ENCODE results near the gene PSMC3.

Gene PSMC3

DNA sequence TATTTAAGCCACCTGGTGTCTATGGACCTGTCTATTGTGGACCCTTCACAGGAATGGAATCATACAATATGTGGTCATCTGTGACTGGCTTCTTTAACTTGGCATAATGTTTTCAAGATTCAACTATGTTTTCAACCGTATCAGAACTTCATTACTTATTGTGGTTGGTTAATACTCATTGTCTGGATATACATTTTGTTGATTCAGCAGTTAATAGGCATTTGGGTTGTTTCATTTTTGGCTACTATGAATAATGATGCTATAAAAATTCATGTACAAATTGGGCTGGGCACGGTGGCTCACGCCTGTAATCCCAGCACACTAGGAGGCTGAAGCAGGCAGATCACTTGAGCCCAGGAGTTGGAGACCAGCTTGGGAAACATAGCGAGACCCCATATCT, 25.2 kb upstream of the PSMC3 start:
- TF ChIP-seq GATA2 (IDR thresholded peaks at IDR 0.05; ENCODE audit: low read depth, low read length) (no peak), GATA3 (IDR thresholded peaks at IDR 0.05; ENCODE audit: low read depth, low read length) (no peak)

DNA sequence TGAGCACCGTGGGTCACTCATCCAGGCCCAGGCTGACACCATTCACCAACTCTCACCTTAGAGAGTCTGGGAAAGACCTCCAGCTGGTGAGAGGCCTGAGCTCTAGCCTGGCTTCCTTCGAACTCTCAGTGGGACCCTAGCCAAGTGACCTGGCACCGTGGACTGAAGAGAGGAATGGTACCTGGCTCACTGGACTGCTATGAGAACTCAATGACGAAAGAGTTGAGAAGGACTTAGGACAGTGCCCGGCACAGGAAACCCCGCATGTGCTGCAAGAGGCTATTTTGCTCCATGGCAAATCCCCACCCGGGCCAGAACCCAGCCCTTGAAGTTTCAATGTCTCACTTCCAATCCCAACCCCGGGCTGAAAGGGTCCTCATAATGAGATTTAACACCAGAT, 23.3 kb upstream of the PSMC3 start:
- TF ChIP-seq GATA2 (IDR thresholded peaks at IDR 0.05; ENCODE audit: low read depth, low read length) (no peak), GATA3 (IDR thresholded peaks at IDR 0.05; ENCODE audit: low read depth, low read length) (no peak)

- TF ChIP-seq GATA2 (IDR thresholded peaks at IDR 0.05; ENCODE audit: low read depth, low read length) = no peak
- no peak for TF ChIP-seq GATA3 (IDR thresholded peaks at IDR 0.05; ENCODE audit: low read depth, low read length)
Observed at GRCh38 chr11:47448566-47449427, 22.6 kb upstream of the PSMC3 start, which contains the start of gene RAPSN. TSS of gene RAPSN (minus strand) at chr11:47449136. CDS start at chr11:47448964, 172 bp downstream.

DNA sequence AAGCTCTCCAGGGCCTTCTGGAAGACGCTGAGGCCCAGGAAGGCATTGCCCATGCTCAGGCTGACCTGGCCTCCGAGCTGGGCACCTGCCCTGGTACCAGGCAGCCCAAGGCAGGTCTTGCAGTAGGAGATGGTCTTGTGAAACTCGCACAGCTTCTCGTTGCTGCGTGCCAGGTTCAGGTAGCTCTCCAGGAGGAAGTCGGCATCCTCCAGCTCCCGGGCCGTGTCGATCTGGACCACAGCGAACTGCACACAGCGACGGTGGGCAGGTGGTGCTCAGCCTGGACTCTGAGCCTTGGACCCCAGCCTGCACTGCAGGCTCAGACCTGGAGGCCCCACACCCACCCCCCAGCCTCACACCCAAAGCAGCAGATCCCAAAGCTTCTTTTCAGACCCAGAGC, 21.7 kb upstream of the PSMC3 start:
- TF ChIP-seq GATA3 (IDR thresholded peaks at IDR 0.05; ENCODE audit: low read depth, low read length) (no peak), GATA2 (IDR thresholded peaks at IDR 0.05; ENCODE audit: low read depth, low read length) (no peak)

DNA sequence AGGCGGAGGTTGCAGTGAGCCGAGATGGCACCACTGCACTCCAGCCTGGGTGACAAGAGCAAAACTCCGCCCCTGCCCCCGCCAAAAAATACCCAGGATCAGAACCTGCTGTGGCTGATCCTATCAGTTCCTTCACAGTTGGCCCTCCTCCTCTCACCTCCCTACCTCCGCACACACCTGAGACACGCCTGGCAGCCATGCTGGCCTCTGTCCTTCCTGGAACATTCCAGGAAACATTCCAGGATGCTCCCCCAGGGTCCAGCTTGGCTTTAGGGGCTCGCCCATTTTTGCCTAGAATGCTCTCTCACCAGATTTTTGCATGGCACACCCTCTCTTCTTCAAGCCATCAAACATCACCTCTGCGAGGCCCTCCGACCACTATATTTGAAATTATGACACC, 20.6 kb upstream of the PSMC3 start:
- TF ChIP-seq GATA3 (IDR thresholded peaks at IDR 0.05; ENCODE audit: low read depth, low read length) (no peak), GATA2 (IDR thresholded peaks at IDR 0.05; ENCODE audit: low read depth, low read length) (no peak)

GRCh38 chr11:47445840-47446239, 19.6 kb upstream of the PSMC3 start:
- TF ChIP-seq GATA3 (IDR thresholded peaks at IDR 0.05; ENCODE audit: low read depth, low read length) = no peak
- TF ChIP-seq GATA2 (IDR thresholded peaks at IDR 0.05; ENCODE audit: low read depth, low read length) = no peak

DNA sequence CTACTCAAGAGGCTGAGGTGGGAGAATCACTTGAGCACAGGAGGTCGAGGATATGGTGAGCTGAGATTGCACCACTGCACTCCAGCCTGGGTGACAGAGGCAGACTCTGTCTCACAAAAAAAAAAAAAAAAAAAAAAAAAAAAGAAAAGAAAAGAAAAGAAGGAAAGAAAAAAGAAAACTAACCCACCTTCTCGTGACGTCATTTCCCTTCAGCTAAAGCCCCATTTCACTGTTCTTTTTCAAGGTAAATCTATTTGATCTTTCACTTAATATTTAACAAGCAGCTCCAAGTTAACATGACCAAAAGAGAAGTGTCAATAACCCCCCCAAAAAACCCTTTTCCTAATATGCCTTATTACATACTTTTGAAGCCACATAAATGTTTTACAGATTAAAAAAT, 17.6 kb upstream of the PSMC3 start:
- TF ChIP-seq GATA3 (IDR thresholded peaks at IDR 0.05; ENCODE audit: low read depth, low read length) (no peak), GATA2 (IDR thresholded peaks at IDR 0.05; ENCODE audit: low read depth, low read length) (no peak)

DNA sequence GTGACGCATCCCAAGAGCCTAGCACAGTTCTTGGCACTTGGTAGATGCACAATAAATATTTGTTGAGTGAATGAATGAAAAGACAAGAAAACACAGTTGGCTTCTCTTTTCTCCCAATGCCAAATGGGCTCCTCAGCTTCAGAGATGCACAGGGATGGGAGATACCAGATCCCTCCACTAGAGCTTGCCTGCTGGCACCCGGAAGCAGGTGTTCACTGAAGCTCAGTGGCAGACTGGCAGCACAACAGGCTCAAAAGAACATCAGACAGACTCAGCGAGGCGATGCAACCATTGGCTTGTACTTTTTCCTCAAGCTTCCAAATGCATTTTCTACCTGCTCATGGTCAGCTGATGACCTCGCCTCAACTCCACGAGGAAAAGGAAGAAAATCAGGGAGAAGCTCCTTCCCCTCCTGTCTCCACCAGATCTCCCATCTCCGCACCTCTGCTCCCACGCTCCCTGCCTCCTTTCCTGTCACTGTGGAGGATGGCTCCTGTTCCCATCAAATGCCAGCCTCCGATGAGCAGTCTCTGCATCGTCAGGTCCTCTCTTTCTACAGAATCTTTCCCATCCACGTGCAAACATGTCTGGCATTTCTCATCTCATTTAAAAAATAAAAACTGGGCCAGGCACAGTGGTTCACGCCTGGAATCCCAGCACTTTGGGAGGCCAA, 16.9 kb upstream of the PSMC3 start:
- no peak for TF ChIP-seq GATA3 (IDR thresholded peaks at IDR 0.05; ENCODE audit: low read depth, low read length)
- TF ChIP-seq GATA2 (IDR thresholded peaks at IDR 0.05; ENCODE audit: low read depth, low read length) = no peak

GRCh38 chr11:47442514-47442913, 16.3 kb upstream of the PSMC3 start:
- TF ChIP-seq GATA3 (IDR thresholded peaks at IDR 0.05; ENCODE audit: low read depth, low read length) (no peak), GATA2 (IDR thresholded peaks at IDR 0.05; ENCODE audit: low read depth, low read length) (no peak)

- TF ChIP-seq GATA2 (IDR thresholded peaks at IDR 0.05; ENCODE audit: low read depth, low read length) (no peak), GATA3 (IDR thresholded peaks at IDR 0.05; ENCODE audit: low read depth, low read length) (no peak)
Observed at GRCh38 chr11:47441421-47441820, 15.2 kb upstream of the PSMC3 start.

DNA sequence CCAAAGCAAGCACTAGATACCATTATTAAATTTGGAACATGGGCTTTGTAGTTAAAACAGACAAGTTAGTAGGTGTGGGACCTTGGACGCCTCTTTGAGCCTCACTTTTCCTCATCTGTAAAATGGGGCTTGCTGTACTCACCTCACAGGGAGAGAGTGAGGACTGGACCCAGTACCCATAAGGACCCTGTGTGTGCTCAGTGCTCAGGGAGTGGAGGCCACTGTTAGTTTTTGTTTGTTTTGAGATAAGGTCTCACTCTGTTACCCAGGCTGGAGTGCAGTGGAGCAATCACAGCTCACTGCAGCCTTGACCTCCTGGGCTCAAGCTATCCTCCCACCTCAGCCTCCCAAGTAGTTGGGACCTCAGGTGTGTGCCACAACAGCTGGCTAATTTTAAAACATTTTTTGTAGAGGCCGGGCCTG, 13.8 kb upstream of the PSMC3 start:
- no peak for TF ChIP-seq GATA3 (IDR thresholded peaks at IDR 0.05; ENCODE audit: low read depth, low read length)
- no peak for TF ChIP-seq GATA2 (IDR thresholded peaks at IDR 0.05; ENCODE audit: low read depth, low read length)

GRCh38 chr11:47438721-47439120, 12.5 kb upstream of the PSMC3 start:
- no peak for TF ChIP-seq GATA3 (IDR thresholded peaks at IDR 0.05; ENCODE audit: low read depth, low read length)
- TF ChIP-seq GATA2 (IDR thresholded peaks at IDR 0.05; ENCODE audit: low read depth, low read length) = no peak

GRCh38 chr11:47437746-47438418, 11.6 kb upstream of the PSMC3 start:
- no peak for TF ChIP-seq GATA2 (IDR thresholded peaks at IDR 0.05; ENCODE audit: low read depth, low read length)
- TF ChIP-seq GATA3 (IDR thresholded peaks at IDR 0.05; ENCODE audit: low read depth, low read length) = no peak

DNA sequence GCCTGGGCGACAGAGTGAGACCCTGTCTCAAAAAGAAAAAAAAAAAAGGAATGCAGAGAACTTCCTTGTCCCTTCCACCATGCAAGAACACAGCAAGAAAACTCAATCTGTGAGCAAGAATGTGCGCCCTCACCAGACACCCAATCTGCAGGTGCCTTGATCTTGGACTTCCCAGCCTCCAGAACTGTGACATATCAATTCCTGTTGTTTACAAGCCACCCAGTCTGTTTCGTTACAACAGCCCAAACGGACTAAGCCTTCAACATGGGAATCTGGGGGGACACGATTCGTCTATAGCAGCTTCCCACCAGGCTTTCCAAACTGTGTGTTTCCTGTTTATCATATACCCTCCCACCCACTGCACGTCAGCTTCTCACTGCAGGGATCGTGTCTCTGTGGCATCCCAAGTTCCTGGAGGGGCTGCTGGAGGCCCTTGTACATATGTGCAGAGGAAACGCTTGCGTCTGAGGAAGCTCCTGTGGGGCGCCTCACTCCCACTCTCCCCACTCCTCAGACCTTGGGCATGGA, 11.0 kb upstream of the PSMC3 start:
- TF ChIP-seq GATA3 (IDR thresholded peaks at IDR 0.05; ENCODE audit: low read depth, low read length) = no peak
- no peak for TF ChIP-seq GATA2 (IDR thresholded peaks at IDR 0.05; ENCODE audit: low read depth, low read length)
